KMS-11 (cell line): ENCODE data around the gene CCDC93.

Experiments used
- H2AFZ ChIP-seq: fragments of 200-600 bp; sonication (generic); 2 replicates; pipeline ENCODE4 v1.6.1; 2016; ENCODE audit warnings: antibody characterized with exemption, mixed run types, low read depth
- H3K27ac ChIP-seq: fragments of 200-600 bp; sonication (generic); 2 replicates; pipeline ENCODE4 v1.6.1; 2016; ENCODE audit warnings: mild to moderate bottlenecking, mixed run types
- H3K27me3 ChIP-seq: fragments of 200-600 bp; sonication (generic); 2 replicates; pipeline ENCODE4 v1.6.1; 2017; ENCODE audit warnings: mild to moderate bottlenecking, low read depth, mixed run types, moderate library complexity; ENCODE audit not compliant: insufficient read depth
- H3K36me3 ChIP-seq: fragments of 200-600 bp; sonication (generic); 2 replicates; pipeline ENCODE4 v1.6.1; 2017; ENCODE audit warnings: mild to moderate bottlenecking, mixed run types; ENCODE audit not compliant: insufficient read depth
- H3K4me1 ChIP-seq: fragments of 200-600 bp; sonication (generic); 2 replicates; pipeline ENCODE4 v1.6.1; 2016; ENCODE audit warnings: mild to moderate bottlenecking, low read depth, mixed run types; ENCODE audit not compliant: poor library complexity, severe bottlenecking
- H3K4me2 ChIP-seq: fragments of 200-600 bp; sonication (generic); 2 replicates; pipeline ENCODE4 v1.7.0; 2016; ENCODE audit warnings: mild to moderate bottlenecking, mixed run types
- H3K4me3 ChIP-seq: fragments of 200-600 bp; sonication (generic); IDR thresholded peaks from 2 replicates; pipeline ENCODE4 v1.6.1; 2017; ENCODE audit warnings: low read depth, low read length, mixed read lengths; ENCODE audit not compliant: insufficient read depth
- H3K79me2 ChIP-seq: fragments of 200-600 bp; sonication (generic); 2 replicates; pipeline ENCODE4 v1.6.1; 2016; ENCODE audit warnings: low read depth, mixed run types; ENCODE audit not compliant: insufficient read depth
- H3K9ac ChIP-seq: fragments of 200-600 bp; sonication (generic); 2 replicates; pipeline ENCODE4 v1.6.1; 2016; ENCODE audit warnings: mild to moderate bottlenecking, mixed run types
- H4K20me1 ChIP-seq: fragments of 200-600 bp; sonication (generic); 2 replicates; pipeline ENCODE4 v1.6.1; 2016; ENCODE audit warnings: mild to moderate bottlenecking, mixed run types; ENCODE audit not compliant: insufficient read depth
- TF ChIP-seq, protein P1 (sequence below): fragments of 200-600 bp; sonication (generic); conservative IDR thresholded peaks from 2 replicates; pipeline ENCODE4 v1.6.1; 2017; ENCODE audit warnings: low read depth, mild to moderate bottlenecking, antibody characterized with exemption, low read length, moderate library complexity, mixed read lengths

Gene CCDC93

DNA sequence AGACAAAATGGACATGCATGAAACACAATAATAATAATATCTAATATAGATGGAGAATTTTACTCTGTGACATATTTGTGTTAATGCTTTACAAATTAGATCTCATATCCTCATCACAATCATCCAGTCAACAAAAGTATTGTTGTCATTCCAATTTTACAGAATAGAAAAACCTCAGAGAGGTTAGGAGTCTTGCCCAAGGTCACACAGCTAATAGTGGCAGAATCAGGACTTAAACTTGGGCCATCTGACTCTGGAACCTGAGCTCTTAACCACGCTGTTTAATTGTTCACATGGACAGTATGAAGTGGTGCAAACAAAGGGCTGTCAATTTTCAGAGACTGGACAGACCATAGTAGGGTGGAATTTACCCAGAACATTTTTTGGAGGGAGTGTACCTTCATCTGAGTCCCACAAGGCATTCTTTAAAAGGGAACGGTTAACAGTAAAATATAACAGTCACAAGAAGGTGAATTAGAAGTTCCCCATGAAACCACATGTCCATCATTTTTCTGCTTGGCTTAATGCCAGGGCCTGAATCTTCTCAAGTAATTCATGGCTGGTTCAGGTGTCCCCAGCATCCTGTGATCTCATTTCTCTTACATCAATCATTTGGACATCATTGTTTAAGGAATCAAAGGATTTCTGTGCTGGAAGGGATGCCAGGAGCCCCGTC lies 35.4 kb upstream of the CCDC93 start:
- Histone ChIP-seq H3K4me1 (peaks cover 11% of the 10 kb centered on the region), H3K36me3 (no peaks in the 10 kb centered on the region), H3K4me2 (no peak overlapping the region), H4K20me1 (no peaks in the 10 kb centered on the region), H3K9ac (no peak overlapping the region), H3K4me3 (no peak overlapping the region), H2AFZ (no peak overlapping the region), H3K27me3 (no peaks in the 10 kb centered on the region), H3K79me2 (no peaks in the 10 kb centered on the region), H3K27ac (no peak overlapping the region)
- TF ChIP-seq, protein P1, sequence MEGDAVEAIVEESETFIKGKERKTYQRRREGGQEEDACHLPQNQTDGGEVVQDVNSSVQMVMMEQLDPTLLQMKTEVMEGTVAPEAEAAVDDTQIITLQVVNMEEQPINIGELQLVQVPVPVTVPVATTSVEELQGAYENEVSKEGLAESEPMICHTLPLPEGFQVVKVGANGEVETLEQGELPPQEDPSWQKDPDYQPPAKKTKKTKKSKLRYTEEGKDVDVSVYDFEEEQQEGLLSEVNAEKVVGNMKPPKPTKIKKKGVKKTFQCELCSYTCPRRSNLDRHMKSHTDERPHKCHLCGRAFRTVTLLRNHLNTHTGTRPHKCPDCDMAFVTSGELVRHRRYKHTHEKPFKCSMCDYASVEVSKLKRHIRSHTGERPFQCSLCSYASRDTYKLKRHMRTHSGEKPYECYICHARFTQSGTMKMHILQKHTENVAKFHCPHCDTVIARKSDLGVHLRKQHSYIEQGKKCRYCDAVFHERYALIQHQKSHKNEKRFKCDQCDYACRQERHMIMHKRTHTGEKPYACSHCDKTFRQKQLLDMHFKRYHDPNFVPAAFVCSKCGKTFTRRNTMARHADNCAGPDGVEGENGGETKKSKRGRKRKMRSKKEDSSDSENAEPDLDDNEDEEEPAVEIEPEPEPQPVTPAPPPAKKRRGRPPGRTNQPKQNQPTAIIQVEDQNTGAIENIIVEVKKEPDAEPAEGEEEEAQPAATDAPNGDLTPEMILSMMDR: no peak

DNA sequence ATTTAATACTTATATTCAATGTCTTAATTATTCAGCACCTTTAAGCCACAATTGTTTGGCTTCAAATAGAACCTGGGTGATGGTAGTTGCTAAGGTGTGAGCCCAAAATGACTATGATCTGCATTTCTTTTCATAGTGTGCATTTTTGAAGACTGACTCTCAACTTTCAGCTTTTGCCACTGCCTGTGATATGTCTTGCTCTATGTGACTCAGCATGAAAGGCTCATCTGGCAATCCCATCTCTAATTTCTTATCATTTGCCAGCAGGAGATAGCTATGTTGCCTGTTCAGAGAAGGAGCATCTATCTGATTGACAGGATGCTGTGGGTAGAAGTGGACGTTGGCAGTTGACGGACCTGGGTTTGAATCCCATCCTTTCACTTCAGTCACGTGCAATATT lies 34.5 kb upstream of the CCDC93 start:
- Histone ChIP-seq H3K4me3 (no peak overlapping the region), H3K27me3 (no peaks in the 10 kb centered on the region), H3K79me2 (no peaks in the 10 kb centered on the region), H3K36me3 (no peaks in the 10 kb centered on the region), H3K4me1 (peaks cover 11% of the 10 kb centered on the region), H3K27ac (no peak overlapping the region), H4K20me1 (no peaks in the 10 kb centered on the region), H3K9ac (no peak overlapping the region), H3K4me2 (no peak overlapping the region), H2AFZ (no peak overlapping the region)
- TF ChIP-seq, protein P1: no peak

GRCh38 chr2:118047380-118047826 lies 33.5 kb upstream of the CCDC93 start:
- no peak overlapping the region for H3K9ac ChIP-seq
- TF ChIP-seq, protein P1: no peak
- H3K4me2 ChIP-seq: 0 out of 2 replicates have a peak overlapping the region, but pooled peaks have one; percentile 0
- peaks cover 11% of the 10 kb centered on the region for H3K4me1 ChIP-seq
- H3K79me2 ChIP-seq: no peaks in the 10 kb centered on the region
- no peaks in the 10 kb centered on the region for H3K36me3 ChIP-seq
- H3K27ac ChIP-seq: no peak overlapping the region
- H3K4me3 ChIP-seq: no peak overlapping the region
- H4K20me1 ChIP-seq: no peaks in the 10 kb centered on the region
- H2AFZ ChIP-seq: no peak overlapping the region
- no peaks in the 10 kb centered on the region for H3K27me3 ChIP-seq

GRCh38 chr2:118046634-118047210 lies 32.9 kb upstream of the CCDC93 start:
- Histone ChIP-seq H3K27me3 (no peaks in the 10 kb centered on the region), H3K79me2 (no peaks in the 10 kb centered on the region), H3K27ac (no peak overlapping the region), H4K20me1 (no peaks in the 10 kb centered on the region), H3K9ac (no peak overlapping the region), H3K4me3 (no peak overlapping the region), H3K4me1 (peaks cover 11% of the 10 kb centered on the region), H3K4me2 (0 out of 2 replicates have a peak overlapping the region, but pooled peaks have one; percentile 0), H3K36me3 (no peaks in the 10 kb centered on the region), H2AFZ (no peak overlapping the region)
- TF ChIP-seq, protein P1: peak; percentile 56
